ENCODE results near the gene MARK4. TPM values are rescaled to one million over a fixed set of nuclear protein-coding genes. Genes with fewer than 3 reads are reported as not detected.
A peak's percentile ranks its signal among the peaks of the same experiment; 100 is the strongest.

Gene MARK4
- total and polyA plus RNA-seq, 12 donors, result 13.8 to 45.3 (median 32.0) TPM

DNA sequence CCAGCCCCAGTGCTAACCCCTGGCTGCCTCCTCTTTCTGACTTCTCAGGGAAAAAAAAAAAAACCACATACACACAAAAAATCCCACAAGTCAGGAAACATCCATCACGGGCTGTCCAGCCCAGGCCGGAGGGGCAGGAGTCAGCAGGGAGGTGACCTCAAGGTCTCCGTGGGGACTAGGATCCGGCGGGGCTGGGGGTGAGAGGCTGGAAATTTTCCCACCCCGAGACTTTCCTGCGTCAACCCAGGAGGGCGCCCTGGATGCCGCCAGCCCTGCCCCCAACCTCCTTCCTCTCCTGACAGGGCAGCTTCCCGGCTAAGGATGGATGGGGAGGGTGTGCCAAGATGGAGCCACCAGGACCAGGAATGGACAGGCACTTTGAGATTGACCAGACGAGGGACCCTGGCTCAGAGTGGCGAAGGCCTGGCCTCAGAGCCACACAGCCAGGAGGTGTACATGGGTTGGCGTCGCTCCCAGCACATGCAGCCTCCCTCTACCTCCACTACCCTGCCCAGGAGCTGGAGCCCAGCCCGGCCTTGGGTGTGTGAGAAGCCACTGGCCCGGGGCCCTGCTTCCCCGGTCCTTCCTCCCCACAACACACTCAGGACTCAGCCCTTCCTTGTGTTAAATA, 39.2 kb upstream of the MARK4 start:
- intact Hi-C loops (cut with DNase I), result loop anchor here in 3 of 10 donors (5.0 kb wide), 1 partner anchor 35 kb away; the partner anchor contains the start of gene EXOC3L2 (in 3 of the 3)
- TF ChIP-seq, protein P1, sequence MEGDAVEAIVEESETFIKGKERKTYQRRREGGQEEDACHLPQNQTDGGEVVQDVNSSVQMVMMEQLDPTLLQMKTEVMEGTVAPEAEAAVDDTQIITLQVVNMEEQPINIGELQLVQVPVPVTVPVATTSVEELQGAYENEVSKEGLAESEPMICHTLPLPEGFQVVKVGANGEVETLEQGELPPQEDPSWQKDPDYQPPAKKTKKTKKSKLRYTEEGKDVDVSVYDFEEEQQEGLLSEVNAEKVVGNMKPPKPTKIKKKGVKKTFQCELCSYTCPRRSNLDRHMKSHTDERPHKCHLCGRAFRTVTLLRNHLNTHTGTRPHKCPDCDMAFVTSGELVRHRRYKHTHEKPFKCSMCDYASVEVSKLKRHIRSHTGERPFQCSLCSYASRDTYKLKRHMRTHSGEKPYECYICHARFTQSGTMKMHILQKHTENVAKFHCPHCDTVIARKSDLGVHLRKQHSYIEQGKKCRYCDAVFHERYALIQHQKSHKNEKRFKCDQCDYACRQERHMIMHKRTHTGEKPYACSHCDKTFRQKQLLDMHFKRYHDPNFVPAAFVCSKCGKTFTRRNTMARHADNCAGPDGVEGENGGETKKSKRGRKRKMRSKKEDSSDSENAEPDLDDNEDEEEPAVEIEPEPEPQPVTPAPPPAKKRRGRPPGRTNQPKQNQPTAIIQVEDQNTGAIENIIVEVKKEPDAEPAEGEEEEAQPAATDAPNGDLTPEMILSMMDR (IDR thresholded peaks at IDR 0.05), result no peak
- H3K27ac ChIP-seq, result peak overlapping the region in 8 of 10 donors; percentile 39 to 77 (median 66)
- H3K4me3 ChIP-seq, result peak overlapping the region in 1 of 10 donors; percentile 7
- 30 to 36% methylated on average over 17 of the region's 17 CpGs for WGBS, 2 donors
- H3K9me3 ChIP-seq, result no peaks in the 10 kb centered on the region
- DNase-seq (peak; percentile 67 to 72), ATAC-seq (peak; percentile 79 to 93 (median 91))
- peaks cover 0 to 43% (median 23%) of the 10 kb centered on the region in 9 donors for H3K4me1 ChIP-seq
- H3K27me3 ChIP-seq, result peaks cover 0 to 31% (median 21%) of the 10 kb centered on the region in 7 donors
- no peaks in the 10 kb centered on the region for H3K36me3 ChIP-seq

DNA sequence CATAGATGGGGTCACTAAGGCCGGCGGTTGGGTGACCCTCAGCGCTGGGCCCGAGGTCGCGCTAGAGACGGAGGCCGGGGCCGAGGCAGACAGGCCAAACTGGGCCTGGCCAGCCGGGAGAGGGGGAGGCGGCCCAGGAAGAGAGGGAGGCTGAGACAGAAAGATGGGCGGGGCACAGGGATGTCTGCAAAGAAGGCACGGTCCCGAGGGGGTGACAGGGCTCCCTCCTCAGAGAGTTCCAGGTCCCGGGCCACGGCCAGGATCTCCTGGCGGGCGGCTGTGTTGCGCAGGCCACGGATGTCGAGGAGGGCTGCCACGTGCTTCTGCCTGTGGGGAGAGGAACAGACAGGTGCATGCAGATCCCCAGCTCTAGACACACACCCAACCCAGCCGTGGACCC, 38.0 kb upstream of the MARK4 start:
- H3K4me3 ChIP-seq, result no peak overlapping the region
- no peaks in the 10 kb centered on the region for H3K36me3 ChIP-seq
- DNase-seq, result no peak
- TF ChIP-seq, protein P1 (IDR thresholded peaks at IDR 0.05), result no peak
- H3K27me3 ChIP-seq, result peaks cover 0 to 42% (median 24%) of the 10 kb centered on the region in 7 donors
- 71 to 77% methylated on average over 23 of the region's 23 CpGs for WGBS, 2 donors
- H3K9me3 ChIP-seq, result no peaks in the 10 kb centered on the region
- peaks cover 0 to 52% (median 23%) of the 10 kb centered on the region in 9 donors for H3K4me1 ChIP-seq
- peak overlapping the region in 8 of 10 donors; percentile 14 to 77 (median 62) for H3K27ac ChIP-seq
- intact Hi-C loops (cut with DNase I), result loop anchor here in 3 of 10 donors (5.0 kb wide), 1 partner anchor 34 kb away; the partner anchor contains the start of gene EXOC3L2 (in 3 of the 3)
- ATAC-seq, result no peak

DNA sequence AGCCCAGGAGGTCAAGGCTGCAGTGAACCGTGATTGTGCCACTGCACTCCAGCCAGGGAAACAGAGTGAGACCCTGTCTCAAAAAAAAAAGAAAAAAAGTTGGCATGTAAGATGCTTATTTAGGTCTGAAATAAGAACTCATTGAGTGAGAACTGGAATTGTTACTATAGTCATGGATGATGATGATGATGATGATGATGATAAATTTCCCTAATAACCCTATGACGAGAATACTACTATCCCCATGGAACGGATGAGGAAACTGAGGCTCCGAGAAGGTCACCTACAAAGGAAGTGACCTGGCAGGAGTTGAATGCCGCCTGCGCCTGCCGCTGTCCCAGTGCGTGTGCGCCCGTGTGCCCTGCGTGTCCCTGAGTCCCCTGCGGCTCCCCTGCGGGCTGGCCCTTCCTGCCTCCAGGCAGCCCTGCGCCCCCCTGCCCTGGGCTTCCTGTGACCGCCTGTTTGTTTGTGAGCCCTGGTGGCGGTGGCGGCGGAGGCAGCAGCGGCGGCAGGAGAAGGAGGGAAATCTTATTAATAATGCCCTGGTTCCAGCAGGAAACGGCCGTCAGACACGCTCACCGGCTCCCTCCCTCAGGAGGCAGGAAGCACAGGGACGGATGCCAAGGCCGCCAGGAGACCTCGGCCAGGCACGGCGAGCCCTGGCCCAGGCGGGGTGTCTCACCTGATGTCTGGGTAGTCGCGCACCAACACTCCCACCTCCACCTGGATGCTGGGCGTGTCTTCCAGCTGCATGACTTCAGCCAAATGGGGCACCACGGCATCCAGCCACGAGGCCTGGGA, 35.5 kb upstream of the MARK4 start:
- H3K27me3 ChIP-seq, result peaks cover 0 to 51% (median 27%) of the 10 kb centered on the region in 7 donors
- no peaks in the 10 kb centered on the region for H3K9me3 ChIP-seq
- TF ChIP-seq, protein P1 (IDR thresholded peaks at IDR 0.05), result peak in 1 of 9 donors; percentile 5
- ATAC-seq (peak in 3 of 8 donors; percentile 2 to 25 (median 23)), DNase-seq (peak; percentile 17 to 33)
- H3K36me3 ChIP-seq, result no peaks in the 10 kb centered on the region
- peak overlapping the region in 2 of 10 donors; percentile 9 to 58 for H3K27ac ChIP-seq
- intact Hi-C loops (cut with DNase I), result no loop called here
- peak overlapping the region in 2 of 10 donors; percentile 5 to 8 for H3K4me3 ChIP-seq
- 18 to 22% methylated on average over 35 of the region's 35 CpGs for WGBS, 2 donors
- H3K4me1 ChIP-seq, result peaks cover 0 to 54% (median 27%) of the 10 kb centered on the region in 9 donors

DNA sequence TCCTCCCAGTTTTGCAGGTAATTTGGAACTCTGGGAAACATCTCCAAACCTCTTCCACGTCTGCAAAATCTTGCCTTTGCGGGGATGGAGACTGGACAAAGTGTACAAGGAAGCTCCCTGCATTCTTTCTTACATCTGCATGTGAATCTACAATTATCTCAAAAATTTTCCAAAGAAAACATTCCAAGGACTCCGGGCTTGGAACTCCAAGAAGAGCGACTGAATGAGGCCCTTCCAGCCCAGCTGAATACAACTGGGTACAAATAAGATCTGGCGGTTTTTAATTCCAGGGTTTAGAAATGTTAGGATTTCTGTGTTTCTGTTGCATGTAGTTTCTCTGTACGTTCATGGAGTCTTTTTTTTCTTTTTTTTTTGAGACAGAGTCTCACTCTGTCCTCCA, 34.4 kb upstream of the MARK4 start:
- Histone ChIP-seq H3K27ac (no peak overlapping the region), H3K27me3 (peaks cover 0 to 49% (median 27%) of the 10 kb centered on the region in 7 donors), H3K36me3 (no peaks in the 10 kb centered on the region), H3K4me1 (peaks cover 0 to 46% (median 18%) of the 10 kb centered on the region in 9 donors), H3K4me3 (no peak overlapping the region), H3K9me3 (no peaks in the 10 kb centered on the region)
- no peak for ATAC-seq
- 55 to 62% methylated on average over 6 of the region's 6 CpGs for WGBS, 2 donors
- TF ChIP-seq, protein P1 (IDR thresholded peaks at IDR 0.05), result no peak
- intact Hi-C loops (cut with DNase I), result no loop called here
- no peak for DNase-seq
